ENCODE data around the gene TRPM5. TPM values are rescaled to one million over a fixed set of nuclear protein-coding genes. Genes with fewer than 3 reads are reported as not detected.

The TRPM5 gene
- total RNA-seq, 1 donor from 2014 or later = not detected

DNA sequence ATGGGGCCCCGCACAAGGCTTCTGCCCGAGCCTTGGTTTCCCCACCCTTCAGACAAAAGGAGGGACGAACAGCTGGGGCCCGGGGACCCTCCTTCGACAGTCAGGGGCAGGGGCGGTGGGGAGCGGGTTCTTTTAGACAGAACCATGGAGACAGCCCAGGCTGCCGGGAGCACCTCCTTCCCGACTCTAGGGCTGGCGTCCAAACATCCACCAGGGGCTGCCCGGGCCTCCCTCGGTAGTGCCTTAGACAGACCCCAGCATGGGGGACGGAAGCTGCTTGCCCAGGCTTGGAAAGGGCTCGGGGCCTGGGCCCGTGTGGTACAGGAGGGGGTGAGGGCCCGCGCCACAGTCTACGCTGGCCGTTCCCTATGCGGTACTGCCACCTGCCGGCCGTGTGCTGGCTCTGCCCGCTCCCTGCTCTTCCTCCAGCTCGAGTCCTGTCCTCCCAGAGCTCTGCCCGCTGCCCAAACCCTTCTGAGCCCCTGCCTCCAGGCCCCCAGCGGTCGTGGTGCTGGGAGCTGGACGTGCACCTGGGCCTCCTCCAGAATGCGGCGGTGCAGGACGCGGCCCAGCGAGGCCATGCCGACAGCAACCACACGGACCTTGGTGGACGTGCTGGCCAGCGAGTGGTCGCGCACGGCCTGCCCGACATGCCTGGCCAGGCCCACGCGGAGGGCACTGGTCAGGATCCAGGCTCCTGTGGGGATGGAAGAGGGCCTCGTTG lies 23.6 kb downstream of the TRPM5 start:
- DNase-seq = no peak

DNA sequence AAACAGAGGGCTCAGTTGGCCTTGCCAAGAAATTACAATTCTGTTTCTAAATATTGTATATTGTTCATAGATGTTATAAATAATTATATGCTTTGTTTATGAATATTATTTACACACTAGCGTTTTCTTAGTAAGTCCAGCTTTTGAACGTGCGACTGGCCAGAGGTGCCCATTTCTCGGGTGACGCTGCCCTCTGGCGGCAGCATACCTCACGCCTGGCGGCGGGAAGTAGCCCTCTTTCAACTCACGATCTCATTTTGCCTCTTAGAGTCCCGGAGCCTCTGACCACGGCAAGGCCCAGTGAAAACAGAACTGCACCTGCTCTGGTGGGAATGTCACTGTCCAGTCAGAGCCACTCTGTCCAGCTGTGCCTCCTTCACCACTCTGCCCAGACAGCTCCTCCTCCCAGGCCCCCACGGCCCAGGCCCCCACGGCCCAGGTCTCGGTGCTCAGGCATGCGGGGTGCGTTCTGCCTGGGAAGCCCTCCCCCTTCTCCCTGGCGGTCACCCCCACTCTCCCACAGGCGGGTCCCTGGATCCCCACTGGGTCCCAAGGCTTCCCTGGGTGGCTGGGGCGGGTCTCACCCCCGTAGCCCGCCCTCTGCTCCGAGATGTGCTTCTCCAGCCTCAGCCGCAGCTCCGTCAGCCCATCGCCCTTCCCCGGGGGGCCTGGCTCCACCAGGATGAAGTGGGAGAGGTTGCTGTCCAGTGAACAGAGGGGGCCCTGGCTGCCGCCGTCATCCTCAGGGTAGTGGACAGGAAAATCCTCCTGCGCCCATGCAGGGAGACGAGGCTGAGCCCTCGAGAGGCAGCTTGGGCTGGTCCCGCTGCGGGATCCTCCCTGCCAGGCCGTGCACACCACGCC lies 24.4 kb downstream of the TRPM5 start:
- DNase-seq = no peak

DNA sequence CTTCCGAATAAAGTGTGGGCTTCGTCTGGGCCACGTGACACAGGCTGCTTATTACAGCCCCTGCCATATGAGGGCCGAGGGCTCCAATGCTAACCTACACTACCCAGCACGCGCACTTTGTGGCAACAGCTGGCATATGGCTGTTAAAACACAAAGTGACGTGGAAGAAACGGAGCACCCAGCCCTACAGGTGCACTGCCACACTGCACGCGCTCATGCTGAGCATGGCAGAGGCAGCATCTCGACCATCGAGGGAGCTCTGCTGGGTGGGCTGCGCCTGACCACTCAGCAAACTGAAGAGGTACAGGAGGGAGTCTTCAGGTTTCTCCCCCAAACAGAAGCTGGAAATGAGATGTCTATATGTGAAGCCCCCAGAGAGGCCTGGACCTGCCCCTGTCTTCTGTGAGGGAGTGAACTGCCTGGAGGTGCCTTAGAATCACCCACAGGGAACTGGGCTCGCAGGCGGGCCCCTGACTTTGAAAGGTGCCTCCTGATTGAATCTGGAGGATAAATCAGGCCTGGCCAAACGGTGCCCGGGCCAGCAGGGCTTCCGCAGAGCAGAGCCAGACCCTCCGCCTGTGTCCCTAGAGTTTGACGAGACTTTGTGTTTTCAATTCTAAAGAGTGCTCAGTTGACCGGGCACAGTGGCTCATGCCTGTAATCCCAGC lies 25.5 kb downstream of the TRPM5 start:
- no peak for DNase-seq

DNA sequence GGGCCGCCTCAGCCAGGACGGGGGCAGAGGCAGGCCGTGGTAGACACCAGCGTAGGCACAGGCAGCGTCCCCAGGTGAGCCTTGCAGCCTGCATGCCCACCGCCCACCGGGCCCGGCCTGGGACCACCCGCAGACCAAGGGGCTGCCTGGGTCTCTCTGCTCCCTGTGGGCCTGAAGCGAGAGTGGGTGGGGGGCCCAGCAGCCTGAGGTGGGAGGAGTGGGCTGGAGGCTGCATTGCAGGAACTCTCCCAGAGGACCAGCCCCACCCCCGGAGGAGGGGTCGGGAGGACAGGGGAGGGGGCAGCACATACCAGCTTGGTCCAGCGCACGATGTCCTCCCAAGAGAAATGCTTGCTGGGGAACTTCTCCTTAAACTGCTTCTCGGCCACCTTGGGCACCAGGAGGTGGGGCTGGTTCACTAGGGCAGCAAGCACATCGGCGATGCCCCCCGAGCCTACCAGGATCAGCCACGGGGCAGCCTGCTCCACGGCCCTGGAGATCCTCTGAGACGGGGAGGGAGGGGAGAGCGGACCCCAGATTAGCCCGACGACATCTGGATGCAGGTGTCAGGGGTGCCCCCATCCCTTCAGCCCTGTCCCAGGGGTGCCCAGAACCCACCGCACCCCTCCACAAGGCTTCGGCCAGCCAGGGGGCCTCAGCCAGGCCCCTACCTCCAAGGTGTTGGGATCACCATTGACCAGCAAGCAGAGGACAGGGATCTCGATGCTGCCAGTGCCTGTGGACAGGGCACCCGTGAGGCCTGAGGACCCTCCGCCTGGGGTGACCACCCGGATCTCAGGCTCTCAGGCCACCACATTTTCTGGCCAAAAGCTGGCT lies 26.2 kb downstream of the TRPM5 start:
- DNase-seq = no peak

DNA sequence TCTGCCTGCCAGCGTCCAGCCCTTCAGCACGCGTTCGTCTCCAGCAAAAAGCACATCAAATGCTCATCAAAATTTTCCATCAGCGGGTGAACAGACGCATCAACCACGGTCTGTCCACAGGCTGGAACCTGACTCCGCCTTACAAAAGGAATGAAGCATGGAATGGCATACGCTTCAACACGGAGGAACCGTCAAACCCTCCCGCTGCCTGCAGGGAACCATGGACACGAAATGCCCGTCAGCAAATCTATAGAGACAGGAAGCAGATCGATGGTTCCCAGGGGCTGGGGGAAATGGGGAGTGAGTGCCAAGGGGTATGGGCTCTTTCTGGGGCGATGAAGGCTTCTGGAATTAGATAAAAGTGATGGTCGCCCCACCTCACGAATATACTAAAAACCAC lies 27.5 kb downstream of the TRPM5 start:
- no peak for DNase-seq

DNA sequence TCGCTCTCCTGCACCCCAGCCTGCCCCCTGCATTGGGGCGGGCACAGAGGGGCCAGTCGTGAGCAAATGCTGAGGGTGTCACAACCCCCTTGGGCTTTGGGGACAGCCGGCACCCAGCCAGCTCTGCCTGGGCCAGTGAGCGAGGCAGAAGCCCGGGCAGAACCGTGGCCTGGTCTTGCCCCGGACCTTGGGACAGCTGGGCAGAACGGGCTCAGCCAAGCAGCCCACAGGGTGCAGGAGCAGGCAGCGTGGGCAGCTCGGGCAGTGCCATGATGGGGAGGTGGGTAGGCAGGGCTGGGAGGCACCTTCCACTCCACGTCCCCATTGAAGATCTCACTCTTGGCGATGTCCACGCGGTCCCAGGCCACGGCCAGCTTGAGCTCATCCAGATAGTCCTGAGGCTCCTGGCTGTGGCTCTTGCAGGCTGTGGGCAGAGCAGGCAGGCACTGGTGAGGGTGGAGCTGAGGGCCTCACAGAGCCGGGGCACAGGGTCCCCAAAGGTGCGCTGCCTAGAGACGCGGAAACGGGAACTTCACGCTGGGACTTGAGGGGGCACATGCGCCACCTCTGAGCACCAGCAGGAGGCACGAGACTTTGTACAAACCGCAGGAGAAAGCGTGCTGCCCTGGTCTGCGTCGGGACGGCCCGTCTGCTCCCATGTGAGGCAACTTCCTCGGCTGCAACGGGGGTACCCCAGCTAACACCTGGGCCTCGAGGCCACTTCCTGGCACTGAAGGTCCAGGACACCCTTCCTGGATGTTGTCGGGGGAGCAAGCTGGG lies 28.5 kb downstream of the TRPM5 start:
- no peak for DNase-seq

DNA sequence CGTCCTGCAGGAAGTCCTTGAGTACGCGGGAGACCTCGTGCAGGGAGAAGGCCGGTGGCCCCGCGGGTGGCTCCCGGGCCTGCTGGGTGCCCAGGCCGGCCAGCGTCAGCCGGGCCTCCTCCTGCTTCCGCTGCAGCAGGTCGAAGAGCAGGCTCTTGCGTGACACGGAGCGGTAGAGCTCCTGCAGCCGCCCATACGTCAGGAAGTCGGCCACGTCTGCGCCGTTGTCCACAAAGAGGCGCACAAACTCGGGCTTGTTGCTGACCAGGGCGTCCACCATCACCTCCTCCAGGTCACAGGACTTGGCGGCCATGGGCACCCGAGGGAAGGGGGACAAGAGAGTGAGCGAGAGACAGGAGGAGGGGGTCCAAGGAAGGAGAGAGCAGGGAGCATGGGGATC lies 29.1 kb downstream of the TRPM5 start:
- DNase-seq = no peak

DNA sequence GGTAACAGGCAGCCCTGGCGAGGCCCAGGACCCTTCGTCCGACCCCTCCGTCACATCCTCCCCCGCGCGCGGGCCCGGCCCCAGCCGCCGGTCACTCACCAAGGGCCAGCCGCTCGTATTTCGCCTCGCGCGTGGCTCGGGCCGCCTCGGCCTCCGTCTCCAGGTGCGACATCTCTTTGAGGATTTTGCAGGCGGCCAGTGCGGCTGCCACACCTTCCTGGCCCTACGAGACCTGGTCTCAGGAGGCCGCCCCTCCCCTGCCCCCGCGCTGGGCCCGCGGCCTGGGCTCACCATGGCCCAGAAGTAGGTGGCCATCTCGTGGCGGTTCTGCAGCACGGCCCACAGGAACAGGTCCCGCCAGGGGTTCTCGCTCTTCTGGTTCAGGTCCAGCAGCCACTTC lies 29.7 kb downstream of the TRPM5 start:
- DNase-seq = no peak

DNA sequence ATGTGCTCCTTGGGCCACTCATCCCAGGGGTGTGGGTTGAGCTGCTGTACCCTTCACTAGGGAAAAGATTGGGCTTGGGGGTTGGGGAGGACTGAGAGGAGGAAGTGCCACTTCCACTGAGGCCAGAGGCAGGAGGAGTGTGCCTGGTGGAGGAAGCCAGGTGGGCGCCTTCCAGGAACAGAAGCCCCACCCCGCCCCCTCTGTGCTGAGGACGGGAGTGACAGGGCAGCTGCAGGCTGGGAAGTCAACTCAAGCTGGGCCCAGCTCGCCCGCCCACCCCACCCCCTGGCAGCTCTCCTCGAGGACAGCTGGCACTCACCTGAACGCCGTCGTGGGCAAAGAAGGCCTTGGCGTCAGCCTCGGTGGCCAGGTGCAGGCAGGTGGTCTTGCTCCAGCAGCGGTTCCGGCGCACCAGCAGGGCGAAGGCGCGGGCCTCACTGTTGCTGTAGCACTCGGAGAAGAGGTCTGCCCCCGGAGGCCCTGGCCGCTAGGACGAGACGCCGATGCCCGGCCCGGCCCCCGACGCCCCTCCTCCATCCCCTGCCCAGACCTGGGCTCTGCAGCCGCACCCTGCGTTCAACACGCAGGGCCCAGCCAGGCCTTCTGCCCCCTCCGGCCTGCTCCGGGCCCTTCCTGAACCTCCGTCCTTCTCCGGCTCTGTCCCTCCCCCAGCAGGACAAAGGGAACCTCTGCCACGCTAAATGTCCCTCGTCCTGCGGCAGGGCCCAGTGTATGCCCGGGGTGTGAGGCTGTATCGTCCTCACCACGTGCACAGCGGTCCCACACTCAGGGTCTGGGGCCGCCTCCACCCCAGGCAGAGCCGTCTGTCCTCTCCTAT lies 30.4 kb downstream of the TRPM5 start:
- no peak for DNase-seq

DNA sequence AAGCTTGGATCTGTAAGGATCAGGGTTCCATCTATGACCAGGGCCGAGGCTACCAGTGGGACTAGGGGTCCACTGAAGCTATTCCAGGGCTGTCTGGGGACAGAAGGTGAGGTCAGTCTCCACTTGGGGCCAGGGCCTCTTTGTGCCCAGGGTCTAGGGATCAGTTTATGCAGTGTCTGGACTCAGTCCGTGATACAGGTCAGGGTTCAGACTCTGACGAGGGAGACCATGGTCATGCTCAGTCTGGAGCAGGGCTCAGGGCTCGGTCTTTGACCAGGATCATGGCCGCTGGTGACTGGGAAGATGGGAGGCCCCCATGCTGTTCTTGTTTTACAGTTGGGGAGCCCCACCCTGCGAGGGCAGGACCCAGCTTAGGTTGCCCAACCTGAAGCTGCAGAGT lies 32.0 kb downstream of the TRPM5 start:
- no peak for DNase-seq

DNA sequence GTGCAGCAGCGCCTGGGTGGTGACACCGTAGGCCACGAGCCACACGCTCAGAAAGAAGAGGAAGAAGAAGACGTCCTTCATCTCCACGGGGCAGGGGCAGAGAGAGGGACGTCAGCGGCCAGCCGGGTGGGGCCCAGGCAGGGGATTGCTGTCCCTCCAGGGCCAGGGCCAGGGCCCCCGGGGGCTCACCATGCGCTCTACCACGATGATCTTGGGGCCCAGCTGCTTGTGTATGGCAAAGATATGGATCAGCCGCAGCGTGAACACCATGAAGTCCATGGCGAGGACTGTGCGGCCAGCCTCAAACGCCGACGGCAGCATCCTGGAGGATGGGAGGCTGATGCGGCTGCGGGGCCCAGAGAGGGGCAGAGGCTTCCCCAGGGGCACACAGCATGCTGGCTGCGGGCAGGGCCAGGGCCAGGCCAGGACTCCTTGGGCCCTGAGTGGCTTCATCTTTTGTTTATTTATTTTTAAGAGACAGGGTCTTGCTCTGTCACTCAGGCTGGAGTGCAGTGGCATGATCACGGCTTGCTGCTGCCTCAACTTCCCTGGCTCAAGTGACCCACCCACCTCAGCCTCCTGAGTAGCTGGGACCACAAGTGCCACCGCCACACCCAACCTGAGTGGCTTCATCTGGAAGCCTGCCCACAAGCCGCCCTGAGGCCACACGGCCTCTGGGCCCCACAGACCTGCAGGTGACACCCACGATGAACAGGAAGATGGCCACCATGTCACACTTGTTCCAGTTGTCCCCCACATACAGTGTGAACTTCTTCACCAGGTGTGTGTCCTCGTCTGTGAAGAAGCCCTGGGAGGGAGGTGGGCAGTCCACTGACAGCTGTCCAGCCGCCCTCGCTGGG lies 32.6 kb downstream of the TRPM5 start:
- DNase-seq = no peak

DNA sequence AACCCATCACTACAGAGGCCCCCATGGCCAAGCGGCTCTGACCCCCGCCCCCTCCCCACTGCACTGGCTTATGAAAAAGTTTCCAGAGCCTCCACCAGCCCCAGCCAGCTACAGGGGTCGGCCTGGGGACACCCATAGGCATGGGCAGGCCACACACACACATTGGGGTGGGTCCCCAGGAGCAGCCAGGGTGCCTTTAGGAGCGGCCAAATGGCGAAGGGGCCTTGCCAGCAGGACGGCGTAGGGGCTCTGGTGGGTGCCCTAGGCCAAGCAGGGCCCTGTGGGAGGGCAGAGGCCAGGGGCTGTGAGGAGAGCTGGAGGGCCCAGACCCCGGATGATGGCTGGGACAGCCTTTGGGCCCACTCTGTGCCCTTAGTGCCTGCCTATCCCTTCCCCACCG lies 33.7 kb downstream of the TRPM5 start:
- no peak for DNase-seq

DNA sequence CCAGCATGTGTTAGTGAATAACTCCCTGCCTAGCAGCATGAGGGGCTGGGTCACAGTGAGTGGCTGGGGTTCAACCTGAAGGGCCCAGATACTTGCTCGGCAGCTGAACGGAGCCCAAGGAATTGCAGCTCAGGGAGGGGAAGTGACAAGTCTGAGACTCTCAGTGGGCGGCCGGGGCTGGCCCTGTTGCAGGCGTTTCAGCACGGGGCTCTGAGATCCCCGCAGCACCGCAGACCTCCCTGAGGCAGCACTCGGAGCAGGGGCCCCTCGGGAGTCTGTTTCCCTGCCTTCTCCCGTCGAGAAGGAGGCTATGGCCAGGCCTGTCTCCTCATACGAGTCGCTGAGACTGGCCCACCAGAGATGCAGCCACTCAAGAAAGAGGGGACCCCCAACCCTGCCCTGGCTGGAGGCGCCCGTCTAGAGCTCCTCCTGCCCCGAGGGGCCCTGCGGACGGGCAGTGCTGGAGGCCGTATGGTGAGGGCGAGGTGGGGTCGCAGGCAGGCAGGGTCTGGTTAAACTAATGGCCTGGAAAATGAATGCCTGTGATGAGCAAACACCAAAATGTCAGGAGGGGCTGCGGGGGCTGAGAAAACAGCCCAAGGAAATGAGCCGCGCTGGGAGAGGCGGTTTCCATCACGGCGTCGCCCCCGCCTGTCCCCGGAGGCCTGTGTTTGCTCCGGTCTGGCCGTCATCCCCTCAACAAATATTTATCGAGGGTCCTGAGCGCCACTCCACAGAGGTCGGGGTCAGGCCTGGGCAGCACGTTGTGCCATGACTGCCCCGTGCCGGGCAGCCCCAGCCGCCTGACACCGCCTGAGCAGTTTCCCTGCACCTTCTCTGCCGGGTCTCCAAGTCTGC lies 34.5 kb downstream of the TRPM5 start:
- DNase-seq = no peak

DNA sequence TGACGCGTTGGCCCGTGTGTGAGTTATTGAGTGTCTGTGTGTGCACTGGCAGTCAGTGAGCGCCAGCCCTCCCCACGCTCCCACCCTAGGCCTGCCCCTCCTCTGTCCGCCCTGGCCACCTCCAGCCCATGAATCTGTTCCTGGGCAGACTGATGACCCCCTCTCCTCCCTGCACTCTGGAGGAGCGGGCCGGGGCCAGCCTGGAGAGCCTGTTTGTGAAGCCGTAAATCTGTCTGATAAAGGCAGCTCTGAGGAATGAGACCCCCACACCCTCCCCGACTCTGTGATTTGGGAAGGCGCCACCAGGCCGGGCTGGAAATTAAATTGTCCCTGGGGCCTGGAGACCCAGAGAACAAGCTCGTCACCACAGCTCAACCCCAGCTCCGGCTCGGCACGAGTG lies 35.2 kb downstream of the TRPM5 start:
- DNase-seq = no peak

DNA sequence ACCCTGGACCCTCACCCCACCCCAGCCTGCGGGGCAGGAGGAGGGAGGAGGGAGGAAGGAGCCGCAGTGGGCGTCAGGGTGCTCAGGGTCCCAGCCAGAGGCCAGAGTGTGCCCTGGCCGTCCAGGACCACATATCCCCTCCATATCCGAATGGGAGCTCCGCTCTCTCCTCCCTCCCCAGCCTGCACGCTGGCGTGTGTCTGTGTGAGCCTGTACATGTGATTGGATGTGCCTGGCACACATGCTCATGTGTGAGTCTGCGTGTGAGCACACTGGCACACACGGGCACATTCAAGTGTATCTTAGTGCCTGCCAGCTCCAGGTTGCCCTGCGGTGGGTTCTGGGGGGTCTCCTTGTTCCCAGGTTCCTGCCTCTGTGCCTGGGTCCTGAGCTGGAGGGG lies 35.6 kb downstream of the TRPM5 start:
- no peak for DNase-seq

DNA sequence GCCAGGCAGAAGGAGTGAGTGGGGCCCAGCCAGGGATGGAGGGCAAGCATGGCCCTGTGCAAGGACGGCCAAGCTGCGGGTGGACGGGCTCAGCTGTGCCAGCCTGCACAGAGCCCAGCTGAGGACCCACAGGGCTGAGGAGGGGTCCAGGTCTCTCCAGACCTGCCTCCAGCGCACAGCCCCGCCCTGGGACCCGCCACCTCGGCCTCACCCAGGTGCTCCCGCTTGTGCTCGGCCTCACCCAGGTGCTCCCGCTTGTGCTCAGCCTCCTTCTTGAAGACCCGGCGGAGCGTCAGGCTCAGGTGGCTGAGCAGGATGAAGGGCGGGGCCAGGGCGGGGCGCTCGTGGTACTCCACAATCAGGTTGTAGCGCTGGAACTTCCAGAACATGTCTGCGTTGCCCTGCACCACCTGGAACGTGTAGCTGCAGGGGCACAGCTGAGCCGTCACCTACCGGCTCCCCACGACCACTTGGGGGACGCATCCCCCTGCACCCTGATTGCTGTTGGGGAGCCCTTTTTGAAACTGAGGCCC lies 37.4 kb downstream of the TRPM5 start:
- no peak for DNase-seq

DNA sequence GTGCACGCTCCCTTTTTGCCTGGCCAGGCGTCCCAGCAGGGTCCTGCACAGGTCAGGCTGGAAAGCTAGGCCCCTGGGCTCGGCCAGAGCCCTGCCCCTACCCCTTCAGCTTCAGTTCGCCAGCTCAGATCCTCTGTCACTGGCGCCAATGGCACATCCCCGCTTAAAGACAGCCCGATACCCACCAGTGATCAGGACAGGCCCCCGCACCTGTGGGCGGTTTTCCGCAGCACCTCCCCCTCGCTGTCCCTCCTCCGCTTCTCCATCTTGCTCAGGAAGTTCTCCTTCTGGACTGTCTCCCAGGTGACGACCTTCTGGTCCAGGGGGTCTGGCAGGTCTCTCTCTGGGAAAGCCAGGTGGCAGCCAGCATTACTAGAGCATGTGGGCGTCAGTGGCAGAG lies 37.9 kb downstream of the TRPM5 start:
- DNase-seq = no peak

DNA sequence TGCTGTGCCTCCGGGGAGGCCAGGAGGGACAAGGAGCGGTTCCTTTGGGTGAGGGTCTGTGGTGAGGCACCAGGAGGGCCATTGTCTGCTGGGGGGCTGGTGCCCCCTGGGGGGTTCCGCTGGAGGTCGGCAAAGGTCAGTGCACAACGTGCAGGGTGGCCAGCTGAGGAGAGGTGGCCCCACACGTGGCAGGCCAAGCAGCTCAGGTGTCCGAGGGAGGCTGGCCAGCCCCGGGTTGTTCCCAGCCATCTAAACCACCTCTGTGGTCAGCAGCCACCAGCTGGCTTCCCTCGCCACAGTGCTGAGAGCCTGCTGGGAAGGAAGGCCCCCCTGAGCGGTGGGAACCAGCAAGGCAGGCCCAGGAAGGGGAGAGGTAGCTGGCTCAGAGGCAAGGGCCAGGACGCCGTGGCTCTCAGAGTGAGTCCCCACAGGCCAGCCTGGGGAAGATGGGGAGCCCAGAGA lies 39.5 kb downstream of the TRPM5 start:
- no peak for DNase-seq

All from occipital lobe (tissue), 2 donors.